ENCODE data around the gene OSBPL10. TPM values are rescaled to one million over a fixed set of nuclear protein-coding genes. Genes with fewer than 3 reads are reported as not detected.

Gene OSBPL10
- total and polyA plus RNA-seq, 2 donors (not counting 1 experiment from before 2014, with no cell fraction given) = 88.5 to 310 TPM

DNA sequence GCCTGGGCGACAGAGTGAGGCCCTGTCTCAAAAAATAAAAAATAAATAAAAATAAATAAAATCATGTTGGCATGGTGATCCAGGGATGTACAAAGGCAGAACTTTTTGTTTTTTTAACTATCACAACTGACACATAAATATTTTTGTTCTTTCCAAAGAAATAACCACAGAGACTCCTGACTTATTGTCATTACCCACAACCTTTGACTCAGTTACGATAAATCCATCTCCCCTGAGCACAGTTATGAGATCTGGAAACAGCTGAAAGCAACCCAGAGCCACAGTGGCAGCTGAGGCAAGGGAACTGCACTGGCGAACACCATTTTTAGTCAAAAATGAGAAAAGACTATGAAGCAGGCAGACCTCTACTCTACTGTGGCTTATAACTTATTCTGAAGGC lies 24.0 kb downstream of the OSBPL10 start:
- H3K27ac ChIP-seq (ENCODE audit: low read length in 2 of 2) = peak overlapping the region; percentile 56 to 88
- H3K4me1 ChIP-seq (ENCODE audit: control insufficient read depth in 2 of 2, insufficient read depth in 2 of 2, low read length in 2 of 2) = peaks cover 92 to 96% of the 10 kb centered on the region in 2 donors
- peaks cover 0 to 14% of the 10 kb centered on the region in 2 experiments for H3K36me3 ChIP-seq (replicated peaks in 1 of 2; ENCODE audit: control extremely low read depth in 1 of 2, control insufficient read depth in 1 of 2, extremely low read depth in 1 of 2, insufficient read depth in 2 of 2, low read length in 1 of 2)
- DNase-seq (no peak), ATAC-seq (ENCODE audit: low read depth) (no peak)
- peaks cover 96% of the 10 kb centered on the region for H3K79me2 ChIP-seq (ENCODE audit: control insufficient read depth, insufficient read depth, low read length)
- H3K4me3 ChIP-seq (ENCODE audit: control extremely low read depth in 1 of 5, extremely low read depth in 1 of 5, insufficient read depth in 1 of 5, low read depth in 2 of 5, low read length in 4 of 5) = peak overlapping the region in 1 of 5 experiments; percentile 31
- Mint-ChIP-seq H3K27ac (peak overlapping the region; percentile 95), H3K4me3 (peak overlapping the region; percentile 61), H3K4me1 (peaks cover 87% of the 10 kb centered on the region), H3K9me3 (ENCODE audit: insufficient read depth) (peaks cover 3% of the 10 kb centered on the region), H3K27me3 (no peaks in the 10 kb centered on the region)
- peak overlapping the region; percentile 74 for H3K4me2 ChIP-seq (replicated peaks; ENCODE audit: low read depth, low read length, poor library complexity, severe bottlenecking)
- H3K9ac ChIP-seq (ENCODE audit: low read length) = peak overlapping the region; percentile 31
- intact Hi-C loops (cut with micrococcal nuclease) = loop anchor here (10.0 kb wide), 1 partner anchor 422 kb away; the partner anchor contains the start of gene STT3B
- ChIA-PET CTCF (no interaction called here), POLR2A (no interaction called here)
- 50% methylated on average over 2 of the region's 3 CpGs for WGBS (ENCODE audit: insufficient coverage)
- no peaks in the 10 kb centered on the region for H3K27me3 ChIP-seq (replicated peaks in 1 of 4; ENCODE audit: control extremely low read depth in 1 of 4, control insufficient read depth in 3 of 4, insufficient read depth in 4 of 4, low read length in 3 of 4)
- H3K9me3 ChIP-seq (ENCODE audit: control extremely low read depth in 1 of 3, control insufficient read depth in 2 of 3, insufficient read depth in 1 of 3, low read length in 2 of 3) = peaks cover 1 to 30% (median 16%) of the 10 kb centered on the region in 3 donors
- no peak for TF ChIP-seq EZH2 (IDR thresholded peaks at IDR 0.05; ENCODE audit: borderline replicate concordance, insufficient read depth, low read depth, low read length, poor library complexity, severe bottlenecking)
- TF ChIP-seq, protein P1, sequence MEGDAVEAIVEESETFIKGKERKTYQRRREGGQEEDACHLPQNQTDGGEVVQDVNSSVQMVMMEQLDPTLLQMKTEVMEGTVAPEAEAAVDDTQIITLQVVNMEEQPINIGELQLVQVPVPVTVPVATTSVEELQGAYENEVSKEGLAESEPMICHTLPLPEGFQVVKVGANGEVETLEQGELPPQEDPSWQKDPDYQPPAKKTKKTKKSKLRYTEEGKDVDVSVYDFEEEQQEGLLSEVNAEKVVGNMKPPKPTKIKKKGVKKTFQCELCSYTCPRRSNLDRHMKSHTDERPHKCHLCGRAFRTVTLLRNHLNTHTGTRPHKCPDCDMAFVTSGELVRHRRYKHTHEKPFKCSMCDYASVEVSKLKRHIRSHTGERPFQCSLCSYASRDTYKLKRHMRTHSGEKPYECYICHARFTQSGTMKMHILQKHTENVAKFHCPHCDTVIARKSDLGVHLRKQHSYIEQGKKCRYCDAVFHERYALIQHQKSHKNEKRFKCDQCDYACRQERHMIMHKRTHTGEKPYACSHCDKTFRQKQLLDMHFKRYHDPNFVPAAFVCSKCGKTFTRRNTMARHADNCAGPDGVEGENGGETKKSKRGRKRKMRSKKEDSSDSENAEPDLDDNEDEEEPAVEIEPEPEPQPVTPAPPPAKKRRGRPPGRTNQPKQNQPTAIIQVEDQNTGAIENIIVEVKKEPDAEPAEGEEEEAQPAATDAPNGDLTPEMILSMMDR (IDR thresholded peaks at IDR 0.05) = no peak
- H2AFZ ChIP-seq (ENCODE audit: insufficient read depth, low read depth, low read length, poor library complexity, severe bottlenecking) = no peak overlapping the region
- H4K20me1 ChIP-seq (ENCODE audit: control insufficient read depth, insufficient read depth, low read length, poor library complexity, severe bottlenecking) = no peaks in the 10 kb centered on the region

DNA sequence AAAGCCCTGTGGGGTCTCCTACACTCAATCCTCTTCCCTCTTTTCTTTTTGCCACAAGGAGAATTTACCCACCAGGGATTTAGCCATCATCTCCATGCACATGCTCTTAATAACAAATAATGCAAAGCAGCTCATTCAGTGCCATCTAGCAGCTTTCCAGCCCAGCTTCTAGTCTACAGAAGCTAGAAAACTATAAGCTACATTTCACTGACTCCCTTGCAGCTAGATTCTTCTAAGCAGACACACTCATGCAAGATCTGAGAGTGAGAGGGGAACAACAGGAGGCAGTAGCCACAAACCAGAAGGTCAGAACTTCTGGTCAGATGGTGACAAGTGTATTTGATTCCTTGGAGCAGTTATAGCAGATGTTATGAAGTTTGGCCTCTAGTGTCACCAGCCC lies 25.5 kb downstream of the OSBPL10 start:
- H3K4me2 ChIP-seq (replicated peaks; ENCODE audit: low read depth, low read length, poor library complexity, severe bottlenecking) = peak overlapping the region; percentile 73
- POLR2A ChIA-PET = interaction anchor here (0.5 to 1.5 kb wide), 4 partner anchors 16 to 83 kb away, joined by 3 to 4 read pairs (median 3); no protein-coding TSS in a partner anchor
- H3K4me3 Mint-ChIP-seq = peak overlapping the region; percentile 55
- H4K20me1 ChIP-seq (ENCODE audit: control insufficient read depth, insufficient read depth, low read length, poor library complexity, severe bottlenecking) = no peaks in the 10 kb centered on the region
- DNase-seq = no peak
- CTCF ChIA-PET = interaction anchor here (1.3 kb wide), 2 partner anchors 12 to 13 kb away, joined by 3 to 9 read pairs; no protein-coding TSS in a partner anchor
- H3K4me3 ChIP-seq (ENCODE audit: control extremely low read depth in 1 of 5, extremely low read depth in 1 of 5, insufficient read depth in 1 of 5, low read depth in 2 of 5, low read length in 4 of 5) = peak overlapping the region in 1 of 5 experiments; percentile 27
- H3K27me3 ChIP-seq (replicated peaks in 1 of 4; ENCODE audit: control extremely low read depth in 1 of 4, control insufficient read depth in 3 of 4, insufficient read depth in 4 of 4, low read length in 3 of 4) = no peaks in the 10 kb centered on the region
- H3K27ac Mint-ChIP-seq = peak overlapping the region; percentile 96
- intact Hi-C loops (cut with micrococcal nuclease) = loop anchor here (10.0 kb wide), 1 partner anchor 421 kb away; the partner anchor contains the start of gene STT3B
- peaks cover 5% of the 10 kb centered on the region for H3K9me3 Mint-ChIP-seq (ENCODE audit: insufficient read depth)
- H3K27me3 Mint-ChIP-seq = no peaks in the 10 kb centered on the region
- no peak overlapping the region for H2AFZ ChIP-seq (ENCODE audit: insufficient read depth, low read depth, low read length, poor library complexity, severe bottlenecking)
- peak overlapping the region; percentile 56 to 88 for H3K27ac ChIP-seq (ENCODE audit: low read length in 2 of 2)
- H3K4me1 Mint-ChIP-seq = peaks cover 89% of the 10 kb centered on the region
- TF ChIP-seq EZH2 (IDR thresholded peaks at IDR 0.05; ENCODE audit: borderline replicate concordance, insufficient read depth, low read depth, low read length, poor library complexity, severe bottlenecking) = no peak
- TF ChIP-seq, protein P1 (IDR thresholded peaks at IDR 0.05) = no peak
- peaks cover 90 to 92% of the 10 kb centered on the region in 2 donors for H3K4me1 ChIP-seq (ENCODE audit: control insufficient read depth in 2 of 2, insufficient read depth in 2 of 2, low read length in 2 of 2)
- peaks cover 86% of the 10 kb centered on the region for H3K79me2 ChIP-seq (ENCODE audit: control insufficient read depth, insufficient read depth, low read length)
- ATAC-seq (ENCODE audit: low read depth) = no peak
- peaks cover 0 to 14% of the 10 kb centered on the region in 2 experiments for H3K36me3 ChIP-seq (replicated peaks in 1 of 2; ENCODE audit: control extremely low read depth in 1 of 2, control insufficient read depth in 1 of 2, extremely low read depth in 1 of 2, insufficient read depth in 2 of 2, low read length in 1 of 2)
- no peak overlapping the region for H3K9ac ChIP-seq (ENCODE audit: low read length)
- peaks cover 1 to 29% (median 16%) of the 10 kb centered on the region in 3 donors for H3K9me3 ChIP-seq (ENCODE audit: control extremely low read depth in 1 of 3, control insufficient read depth in 2 of 3, insufficient read depth in 1 of 3, low read length in 2 of 3)

All from B cell (primary cell).